ENCODE data around the gene NTM.
"Not testable (repeated sequence)": the region's sequence is repeated elsewhere in the genome, so short reads cannot be mapped to it uniquely, and the experiment has no call there.

GRCh38 chr11:131497686-131498085 lies 127.3 kb downstream of the NTM start:
- TF ChIP-seq, protein P1, sequence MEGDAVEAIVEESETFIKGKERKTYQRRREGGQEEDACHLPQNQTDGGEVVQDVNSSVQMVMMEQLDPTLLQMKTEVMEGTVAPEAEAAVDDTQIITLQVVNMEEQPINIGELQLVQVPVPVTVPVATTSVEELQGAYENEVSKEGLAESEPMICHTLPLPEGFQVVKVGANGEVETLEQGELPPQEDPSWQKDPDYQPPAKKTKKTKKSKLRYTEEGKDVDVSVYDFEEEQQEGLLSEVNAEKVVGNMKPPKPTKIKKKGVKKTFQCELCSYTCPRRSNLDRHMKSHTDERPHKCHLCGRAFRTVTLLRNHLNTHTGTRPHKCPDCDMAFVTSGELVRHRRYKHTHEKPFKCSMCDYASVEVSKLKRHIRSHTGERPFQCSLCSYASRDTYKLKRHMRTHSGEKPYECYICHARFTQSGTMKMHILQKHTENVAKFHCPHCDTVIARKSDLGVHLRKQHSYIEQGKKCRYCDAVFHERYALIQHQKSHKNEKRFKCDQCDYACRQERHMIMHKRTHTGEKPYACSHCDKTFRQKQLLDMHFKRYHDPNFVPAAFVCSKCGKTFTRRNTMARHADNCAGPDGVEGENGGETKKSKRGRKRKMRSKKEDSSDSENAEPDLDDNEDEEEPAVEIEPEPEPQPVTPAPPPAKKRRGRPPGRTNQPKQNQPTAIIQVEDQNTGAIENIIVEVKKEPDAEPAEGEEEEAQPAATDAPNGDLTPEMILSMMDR (optimal IDR thresholded peaks at IDR 0.05 in 1 of 3, IDR thresholded peaks at IDR 0.05 in 1 of 3, conservative IDR thresholded peaks at IDR 0.05 in 1 of 3; ENCODE audit: extremely low read depth in 1 of 3, insufficient read depth in 2 of 3, low read length in 3 of 3), result not testable (repeated sequence)
- TF ChIP-seq EZH2 (IDR thresholded peaks at IDR 0.05; ENCODE audit: low read length), result not testable (repeated sequence)
